HepG2 (cell line): ENCODE data around the gene CTAG2. TPM values are rescaled to one million over a fixed set of nuclear protein-coding genes. Genes with fewer than 3 reads are reported as not detected.

Experiments used
- RFX1 ChIP-seq: fragments of 450-650 bp; IDR thresholded peaks from 2 replicates; pipeline ENCODE4 v1.6.1; 2017
- RNF219 ChIP-seq: sonication (generic); formaldehyde crosslinking; IDR thresholded peaks from 2 replicates; pipeline ENCODE4 v1.5.0; 2020; ENCODE audit warnings: mild to moderate bottlenecking, missing genetic modification reagents
- ZBTB8A ChIP-seq: sonication (generic); formaldehyde crosslinking; IDR thresholded peaks from 2 replicates; pipeline ENCODE4 v1.4.0; 2020; ENCODE audit warnings: mild to moderate bottlenecking, low read depth, missing genetic modification reagents, borderline replicate concordance
- ZFP36 ChIP-seq: fragments of 150-350 bp; IDR thresholded peaks from 2 replicates; pipeline ENCODE4 v1.6.1; 2018; ENCODE audit warnings: borderline replicate concordance, low read length, low read depth; ENCODE audit not compliant: partially characterized antibody
- ZNF574 ChIP-seq: sonication (generic); formaldehyde crosslinking; IDR thresholded peaks from 2 replicates; pipeline ENCODE4 v1.4.0; 2020; ENCODE audit warnings: missing genetic modification reagents
- ZNF710 ChIP-seq: sonication (generic); formaldehyde crosslinking; IDR thresholded peaks from 2 replicates; pipeline ENCODE4 v1.5.0; 2020; ENCODE audit warnings: mild to moderate bottlenecking, missing genetic modification reagents, borderline replicate concordance
- polyA plus RNA-seq, 8 experiments: library from polyadenylated mRNA; depleted of rRNA in 3 of 8; stranded (reverse) in 7 of 8; unstranded in 1 of 8; fragments of >200 nt; fragmentation: Illumina TruSeq in 4 of 8; extraction: Trizol in 4 of 8; gene quantifications; 2 replicates each; pipeline versions ENCODE4 v1.2.1 to v1.2.3, GENCODE V29; 2011 to 2016; ENCODE audit warnings: low read depth in 4 of 8, missing spikeins in 1 of 8, mixed read lengths in 1 of 8; ENCODE audit not compliant: insufficient read depth in 1 of 8
- total RNA-seq, 5 experiments: library from RNA; depleted of rRNA; stranded (reverse); fragments of >200 nt; fragmentation: Illumina TruSeq; extraction: Trizol; gene quantifications; 2 replicates each; pipeline ENCODE4 v1.2.3, GENCODE V29; 2016; ENCODE audit warnings: low read depth in 1 of 5

CTAG2 gene
- total and polyA plus RNA-seq, 2 of the 13 experiments (the other 11 are each of a cell fraction or from before 2014, with no cell fraction given) = not detected

- TF ChIP-seq RNF219 = no peak
- TF ChIP-seq ZFP36 = no peak
- TF ChIP-seq ZNF710 (CRISPR knock-in tag) = no peak
- no peak for TF ChIP-seq RFX1
- TF ChIP-seq ZNF574 (CRISPR knock-in tag) = no peak
- TF ChIP-seq ZBTB8A (CRISPR knock-in tag) = no peak
Measured at GRCh38 chrX:154650221-154650510, 3.2 kb downstream of the CTAG2 start (continued).
